WTC11 (cell line): ENCODE data around the gene PMS2. TPM values are rescaled to one million over a fixed set of nuclear protein-coding genes. Genes with fewer than 3 reads are reported as not detected.
"Not testable (repeated sequence)": the region's sequence is repeated elsewhere in the genome, so short reads cannot be mapped to it uniquely, and the experiment has no call there.

ENCODE experiments used
- ATAC-seq: fragments of 200-7000 bp; cut with Tn5 transposase; 2 replicates; pipeline ENCODE4 v1.10.0; 2021; ENCODE audit warnings: mild to moderate bottlenecking, moderate library complexity
- CTCF ChIA-PET: fragments of 300-600 bp; sonication (Branson Sonifier 250); formaldehyde crosslinking; loops from one replicate; lab custom pipeline; 2021; ENCODE audit warnings: antibody characterized with exemption; lab: Charles Lee
- POLR2A ChIA-PET: fragments of 350-600 bp; sonication (Branson Sonifier 250); formaldehyde crosslinking; loops from one replicate; lab custom pipeline; 2021; ENCODE audit warnings: antibody characterized with exemption; lab: Charles Lee
- DNase-seq: peaks from one replicate; pipeline ENCODE4 v3.0.0; 2021; ENCODE audit warnings: low spot score
- H3K27ac Mint-ChIP-seq: 2 replicates; pipeline ENCODE4 v1.8.0; 2021; ENCODE audit warnings: mixed read lengths
- H3K27me3 Mint-ChIP-seq: 2 replicates; pipeline ENCODE4 v1.8.0; 2021; ENCODE audit warnings: low read depth, mild to moderate bottlenecking, moderate library complexity, mixed read lengths
- H3K36me3 Mint-ChIP-seq: 2 replicates; pipeline ENCODE4 v1.8.0; 2021; ENCODE audit warnings: mixed read lengths
- H3K4me1 Mint-ChIP-seq: 2 replicates; pipeline ENCODE4 v1.8.0; 2022; ENCODE audit warnings: mixed read lengths
- H3K4me3 Mint-ChIP-seq: 2 replicates; pipeline ENCODE4 v1.8.0; 2021; ENCODE audit warnings: mild to moderate bottlenecking, moderate library complexity, mixed read lengths
- H3K9me3 Mint-ChIP-seq: 2 replicates; pipeline ENCODE4 v1.8.0; 2021; ENCODE audit warnings: mixed read lengths
- ZNF121 ChIP-seq: sonication (generic); formaldehyde crosslinking; IDR thresholded peaks from 2 replicates; pipeline ENCODE4 v1.8.0; 2023; ENCODE audit warnings: missing genetic modification reagents
- total RNA-seq: library from RNA; stranded (reverse); gene quantifications from 3 replicates; pipeline ENCODE4 v1.2.3, GENCODE V29; 2021

The PMS2 gene
- total RNA-seq, 1 experiment from 2014 or later = 14.6 TPM

- H3K4me1 Mint-ChIP-seq, CTCF ChIA-PET, H3K27me3 Mint-ChIP-seq, DNase-seq, POLR2A ChIA-PET, ATAC-seq, H3K9me3 Mint-ChIP-seq, H3K27ac Mint-ChIP-seq, H3K4me3 Mint-ChIP-seq, H3K36me3 Mint-ChIP-seq: not testable (repeated sequence)
- TF ChIP-seq ZNF121 = 0 out of 2 replicates have a peak, but pooled peaks have one; percentile 19
These were observed 77.6 kb downstream of the PMS2 start for GRCh38 chr7:5931250-5931649.

- H3K27ac Mint-ChIP-seq, ATAC-seq, H3K4me1 Mint-ChIP-seq, H3K4me3 Mint-ChIP-seq, H3K36me3 Mint-ChIP-seq, DNase-seq, H3K27me3 Mint-ChIP-seq, POLR2A ChIA-PET, CTCF ChIA-PET, H3K9me3 Mint-ChIP-seq: not testable (repeated sequence)
These were observed 78.6 kb downstream of the PMS2 start for GRCh38 chr7:5930290-5930689.

- H3K27me3 Mint-ChIP-seq, H3K36me3 Mint-ChIP-seq, H3K27ac Mint-ChIP-seq, DNase-seq, ATAC-seq, H3K4me1 Mint-ChIP-seq, POLR2A ChIA-PET, H3K9me3 Mint-ChIP-seq, H3K4me3 Mint-ChIP-seq, CTCF ChIA-PET: not testable (repeated sequence)
These were observed 82.5 kb downstream of the PMS2 start for GRCh38 chr7:5926263-5926870.

GRCh38 chr7:5924630-5925029, 84.2 kb downstream of the PMS2 start:
- H3K9me3 Mint-ChIP-seq, H3K27me3 Mint-ChIP-seq, ATAC-seq, H3K27ac Mint-ChIP-seq, H3K36me3 Mint-ChIP-seq, DNase-seq, H3K4me1 Mint-ChIP-seq, POLR2A ChIA-PET, H3K4me3 Mint-ChIP-seq, CTCF ChIA-PET: not testable (repeated sequence)

GRCh38 chr7:5924180-5924579, 84.7 kb downstream of the PMS2 start:
- CTCF ChIA-PET, H3K27ac Mint-ChIP-seq, H3K9me3 Mint-ChIP-seq, POLR2A ChIA-PET, DNase-seq, H3K36me3 Mint-ChIP-seq, ATAC-seq, H3K4me1 Mint-ChIP-seq, H3K27me3 Mint-ChIP-seq, H3K4me3 Mint-ChIP-seq: not testable (repeated sequence)

Other genes starting within 250 kb of the PMS2 start
- 25.4 to 28.6 TPM (median 27.9 TPM) in 3 replicates for gene RNF216, start 227.4 kb downstream of the PMS2 start, total RNA-seq
- gene OCM, start 128.3 kb downstream of the PMS2 start, total RNA-seq = not detected in 3 replicates
- 114 to 124 TPM (median 116 TPM) in 3 replicates for gene CCZ1, start 110.3 kb downstream of the PMS2 start, total RNA-seq
- gene RSPH10B, start 38.4 kb downstream of the PMS2 start, total RNA-seq = 0.35 to 0.60 TPM (median 0.55 TPM) in 3 replicates
- 63.2 to 69.4 TPM (median 67.8 TPM) in 3 replicates for gene AIMP2, start 223 bp upstream of the PMS2 start, total RNA-seq
- not detected in 3 replicates for gene ANKRD61, start 22.3 kb upstream of the PMS2 start, total RNA-seq
- 101 to 112 TPM (median 109 TPM) in 3 replicates for gene EIF2AK1, start 50.1 kb upstream of the PMS2 start, total RNA-seq
- gene USP42, start 95.9 kb upstream of the PMS2 start, total RNA-seq = 15.9 to 17.1 TPM (median 16.4 TPM) in 3 replicates